CD4-positive, alpha-beta T cell treated with Interferon gamma for 1 hour (primary cell): ENCODE results near the gene SLC13A2.
"Not testable (repeated sequence)": the region's sequence is repeated elsewhere in the genome, so short reads cannot be mapped to it uniquely, and the experiment has no call there.

Experiments
- DNase-seq: peaks from one replicate; pipeline ENCODE4 v3.0.0-alpha.2; 2020

SLC13A2 gene

DNA sequence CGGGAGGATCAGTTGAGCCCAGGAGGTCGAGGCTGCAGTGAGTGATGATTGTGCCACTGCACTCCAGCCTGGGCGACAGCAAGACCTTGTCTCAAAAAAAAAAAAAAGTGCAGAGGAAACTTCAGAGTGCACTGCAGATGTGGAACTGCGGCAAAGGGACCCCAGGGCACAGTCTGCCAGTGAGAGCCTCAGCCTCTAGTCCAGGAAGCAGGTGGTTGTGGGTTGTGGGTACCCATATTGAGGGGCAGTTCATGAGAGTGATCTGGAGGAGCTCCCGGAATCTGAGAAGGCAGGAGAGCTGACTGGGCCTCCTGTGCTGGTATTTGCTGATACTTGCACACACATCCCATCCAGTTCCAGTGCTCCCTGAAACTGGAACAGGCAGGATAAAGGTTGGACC, 45.8 kb downstream of the SLC13A2 start:
- no peak for DNase-seq

- no peak for DNase-seq
Observed at GRCh38 chr17:28520687-28521086, 47.2 kb downstream of the SLC13A2 start.

- DNase-seq, result no peak
Observed at GRCh38 chr17:28521311-28522085, 48.1 kb downstream of the SLC13A2 start.

DNA sequence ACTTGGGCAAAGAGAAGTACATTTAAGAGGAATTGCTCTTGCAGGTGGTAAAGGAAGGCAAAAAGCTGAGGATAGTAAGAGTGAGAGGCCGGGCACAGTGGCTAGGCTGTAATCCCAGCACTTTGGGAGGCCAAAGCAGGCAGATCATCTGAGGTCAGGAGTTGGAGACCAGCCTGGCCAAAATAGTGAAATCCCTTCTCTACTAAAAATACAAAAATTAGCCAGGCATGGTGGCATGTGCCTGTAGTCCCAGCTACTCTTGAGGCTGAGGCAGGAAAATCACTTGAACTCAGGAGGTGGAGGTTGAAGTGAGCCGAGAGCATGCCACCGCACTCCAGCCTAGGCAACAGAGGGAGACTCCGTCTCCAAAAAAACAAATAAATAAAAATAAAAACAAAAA, 48.8 kb downstream of the SLC13A2 start:
- not testable (repeated sequence) for DNase-seq

DNA sequence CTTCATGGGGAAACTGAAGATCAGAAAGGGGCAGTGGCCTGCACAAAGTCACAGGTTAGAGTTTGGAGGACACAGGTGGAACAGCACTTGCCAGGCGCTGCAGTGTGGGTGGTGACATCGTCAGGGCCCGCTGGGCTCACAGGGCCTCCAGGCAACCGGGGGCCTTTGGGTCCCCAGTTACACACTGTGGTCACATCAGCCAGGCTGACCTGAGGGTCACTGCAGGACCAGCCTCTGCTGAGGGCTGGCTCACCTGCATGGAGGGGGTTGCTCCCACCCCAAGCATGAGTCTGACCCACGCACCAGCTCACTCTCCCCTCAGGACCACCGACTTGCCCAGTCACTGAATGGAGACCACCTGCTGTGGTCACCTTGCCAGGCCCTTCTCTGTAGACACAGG, 49.7 kb downstream of the SLC13A2 start:
- no peak for DNase-seq

DNA sequence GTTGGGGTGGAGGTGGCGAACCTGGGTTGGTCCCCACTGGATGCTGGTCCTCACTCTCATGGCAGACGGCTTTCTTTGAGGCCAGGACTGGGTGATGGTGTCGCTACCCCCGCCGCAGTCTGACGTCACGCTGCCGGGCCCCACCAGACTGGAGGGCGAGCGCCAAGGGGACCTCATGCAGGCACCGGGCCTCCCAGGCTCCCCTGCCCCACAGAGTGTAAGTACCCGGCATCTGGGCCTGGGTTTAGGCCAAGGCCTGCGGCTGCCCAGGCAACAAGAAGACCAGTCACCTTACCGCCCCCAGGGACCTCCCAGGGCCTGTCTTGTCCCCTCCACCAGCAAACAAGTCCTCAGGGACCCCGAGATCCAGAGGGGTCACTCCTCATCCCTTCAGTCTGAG, 50.4 kb downstream of the SLC13A2 start:
- no peak for DNase-seq

DNA sequence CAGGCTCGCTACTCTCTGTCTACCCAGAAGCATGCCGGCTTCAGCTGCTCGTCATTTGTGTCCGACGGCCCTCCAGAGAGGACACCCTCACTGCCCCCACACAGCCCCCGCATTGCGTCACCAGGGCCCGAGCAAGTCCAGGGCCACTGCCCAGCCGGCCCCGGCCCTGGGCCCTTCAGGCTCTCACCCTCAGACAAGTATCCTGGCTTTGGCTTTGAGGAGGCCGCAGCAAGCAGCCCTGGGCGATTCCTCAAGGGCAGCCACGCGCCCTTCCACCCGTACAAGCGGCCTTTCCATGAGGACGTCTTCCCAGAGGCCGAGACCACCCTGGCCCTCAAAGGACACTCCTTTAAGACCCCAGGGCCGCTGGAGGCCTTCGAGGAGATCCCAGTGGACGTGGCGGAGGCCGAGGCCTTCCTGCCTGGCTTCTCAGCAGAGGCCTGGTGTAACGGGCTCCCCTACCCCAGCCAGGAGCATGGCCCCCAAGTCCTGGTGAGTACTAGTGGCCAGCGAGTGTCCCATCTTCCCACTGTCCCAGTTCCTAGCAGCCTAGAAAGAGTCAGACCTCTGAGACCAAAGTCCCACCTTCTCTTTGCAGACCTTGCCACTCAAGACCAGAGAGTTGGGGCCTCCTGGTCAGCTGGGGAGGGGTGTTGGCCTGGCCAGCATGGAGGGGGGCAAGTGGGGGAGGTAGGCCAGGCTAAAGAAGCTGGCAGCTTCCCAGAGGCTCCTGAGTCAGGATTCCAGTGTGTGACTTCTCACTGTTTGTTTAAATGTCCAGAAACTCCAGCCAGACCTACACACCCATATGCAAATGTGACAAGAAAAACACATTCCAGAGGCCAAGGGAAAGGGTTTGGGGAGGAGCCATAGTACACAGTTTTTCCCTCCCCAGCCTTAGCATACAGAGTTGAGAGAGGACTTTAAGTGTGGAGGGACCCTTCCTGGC, 51.3 kb downstream of the SLC13A2 start:
- no peak for DNase-seq

GRCh38 chr17:28526381-28526780, 52.9 kb downstream of the SLC13A2 start:
- DNase-seq, result no peak

DNA sequence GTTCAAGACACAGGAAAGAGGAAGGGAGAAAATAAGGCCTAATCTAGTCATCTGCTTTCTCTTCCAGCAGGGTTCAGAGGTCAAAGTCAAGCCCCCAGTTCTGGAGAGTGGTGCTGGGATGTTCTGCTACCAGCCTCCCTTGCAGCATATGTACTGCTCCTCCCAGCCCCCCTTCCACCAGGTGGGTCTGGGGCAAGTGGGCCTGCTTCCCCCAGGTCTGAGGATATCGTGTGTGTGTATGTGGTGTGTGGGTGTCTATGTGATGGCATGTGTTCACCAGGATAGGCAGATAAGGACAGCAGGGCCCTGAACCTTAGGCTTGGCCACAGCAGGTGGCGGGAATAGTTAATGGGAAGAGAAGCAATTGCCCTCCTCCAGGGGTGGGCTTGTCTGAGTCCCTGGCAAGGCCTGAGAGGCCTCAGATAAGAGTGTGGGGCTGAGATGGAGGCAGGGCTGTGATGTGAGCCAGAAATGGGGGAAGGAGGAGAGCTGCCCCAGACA, 53.8 kb downstream of the SLC13A2 start:
- no peak for DNase-seq

- no peak for DNase-seq
Observed at GRCh38 chr17:28527859-28528258, 54.4 kb downstream of the SLC13A2 start.

DNA sequence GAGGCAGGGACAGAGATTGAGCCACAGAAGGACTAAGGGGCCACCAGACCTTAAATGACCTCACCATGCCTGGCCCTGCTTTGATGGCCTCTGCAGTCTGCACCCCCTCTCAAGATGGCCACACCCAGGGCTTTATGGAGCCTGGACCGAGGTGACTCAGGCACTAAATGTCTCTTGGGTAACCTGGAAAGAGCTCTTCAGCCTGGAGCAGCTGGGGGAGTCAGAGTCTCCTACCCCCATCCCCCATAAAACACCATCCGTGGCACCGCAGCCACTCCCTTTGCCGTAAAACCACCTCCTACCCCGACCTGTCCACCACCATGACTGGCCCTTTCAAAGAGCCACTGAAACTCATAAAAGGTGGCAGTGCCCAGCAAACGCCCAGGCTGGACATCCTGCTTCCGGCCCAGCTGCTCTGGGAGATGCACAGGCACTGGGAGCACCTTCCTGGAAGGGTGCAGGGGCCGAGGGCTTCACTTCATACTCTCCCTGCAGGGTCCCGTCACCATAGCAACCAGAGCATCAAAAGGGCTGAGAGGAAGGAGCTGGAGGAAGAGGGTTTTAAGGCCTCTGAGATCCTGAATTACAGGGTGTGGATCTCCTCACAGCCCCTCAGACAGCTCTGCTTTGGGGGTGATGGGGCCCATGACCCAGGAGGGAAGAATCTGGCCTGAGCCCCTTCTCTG, 55.0 kb downstream of the SLC13A2 start:
- no peak for DNase-seq

GRCh38 chr17:28529013-28529400, 55.6 kb downstream of the SLC13A2 start:
- no peak for DNase-seq

DNA sequence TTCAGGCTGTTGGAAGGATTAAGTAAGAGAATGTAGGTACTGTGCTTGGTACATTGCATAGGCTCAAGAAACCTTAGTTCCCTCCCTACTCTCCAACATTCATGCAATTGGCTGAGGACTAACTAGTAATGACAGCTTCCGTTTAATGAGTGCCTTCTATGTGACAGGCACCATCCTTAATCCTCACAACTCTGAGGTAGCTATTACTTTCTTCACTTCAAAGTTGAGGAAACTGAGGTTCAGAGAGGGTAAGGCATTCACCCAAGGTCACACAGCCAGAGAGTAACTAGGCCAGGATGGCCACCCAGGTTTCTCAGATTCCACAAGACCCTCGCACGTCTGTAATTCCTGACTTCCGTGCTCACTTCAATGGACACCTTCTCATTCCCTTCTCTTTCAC, 56.8 kb downstream of the SLC13A2 start:
- no peak for DNase-seq

GRCh38 chr17:28530926-28531325, 57.5 kb downstream of the SLC13A2 start:
- DNase-seq, result no peak

DNA sequence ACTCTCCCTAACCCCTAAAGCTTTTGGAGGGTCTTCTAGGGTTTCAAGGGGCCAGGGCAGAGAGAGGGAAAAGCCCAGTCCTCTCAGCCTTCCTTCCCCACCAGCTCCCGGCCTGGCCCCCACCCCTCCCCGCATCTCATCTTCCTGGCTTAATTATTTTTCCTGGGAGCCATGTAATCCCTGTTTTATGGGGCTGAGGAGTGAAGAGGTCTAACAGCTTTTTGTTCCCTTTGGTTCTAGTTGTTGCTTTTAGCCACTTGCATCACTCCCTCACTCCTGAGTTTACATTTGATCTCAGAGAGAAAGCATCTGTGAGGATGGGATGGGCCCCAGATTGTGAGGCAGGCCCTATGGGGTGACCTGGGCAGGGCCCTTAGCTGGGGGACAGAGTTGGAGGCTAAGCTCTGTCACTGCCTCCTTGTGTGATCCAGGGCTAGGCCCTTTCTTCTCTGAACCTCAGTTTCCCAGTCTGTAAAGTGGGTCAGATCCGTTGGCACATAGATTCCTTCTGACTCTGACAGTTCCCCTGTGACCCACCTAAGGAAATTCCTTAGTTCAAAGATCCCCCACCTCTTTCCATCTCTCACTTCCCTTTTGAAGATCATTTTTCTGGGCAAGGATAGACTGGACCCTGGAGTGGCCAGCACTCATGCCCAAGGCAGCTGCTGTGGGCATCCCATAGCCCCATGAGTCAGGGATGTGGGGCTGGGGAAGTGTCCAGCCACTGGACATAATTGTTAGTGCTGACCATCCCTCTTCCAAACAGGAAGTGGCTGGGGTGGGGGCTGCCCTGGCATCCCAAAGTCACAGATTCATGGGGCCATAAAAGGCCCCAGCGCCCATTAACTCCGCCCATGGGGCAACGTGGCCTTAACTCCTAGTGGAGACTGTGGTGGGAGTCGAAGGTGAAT, 58.9 kb downstream of the SLC13A2 start:
- DNase-seq, result no peak

DNA sequence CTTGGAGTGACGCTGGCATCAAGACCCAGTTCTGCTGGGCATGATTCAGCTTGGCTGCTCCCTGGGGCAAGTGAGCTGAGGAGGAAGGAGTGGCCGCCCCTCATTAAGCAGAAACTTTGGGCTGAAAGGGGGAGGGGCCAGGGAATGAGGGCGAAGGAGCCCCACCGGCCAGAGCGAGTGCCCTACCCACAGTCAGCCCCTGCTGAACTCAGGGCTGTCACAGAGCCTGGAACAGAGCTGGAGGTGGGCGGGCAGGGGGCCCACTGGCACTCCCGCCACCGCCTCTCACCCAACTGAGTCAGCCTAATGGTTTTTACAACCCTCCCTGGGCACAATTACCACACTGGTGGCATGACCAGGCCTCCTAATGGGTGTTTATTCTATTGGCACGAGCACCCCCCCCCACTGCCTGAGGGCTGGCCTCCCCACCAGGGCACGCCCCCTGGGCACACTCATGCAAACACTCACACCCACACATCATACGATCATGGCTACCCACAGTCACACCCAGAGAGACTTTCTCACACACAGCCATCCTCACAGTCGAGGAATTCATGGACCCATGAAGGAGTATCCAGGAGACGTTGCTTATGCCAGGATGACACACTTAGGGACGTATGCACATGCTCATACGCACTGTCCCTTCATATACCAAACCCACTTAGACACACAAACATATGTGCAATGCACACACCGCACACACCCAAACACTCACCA, 59.8 kb downstream of the SLC13A2 start:
- DNase-seq, result no peak

- DNase-seq, result no peak
Observed at GRCh38 chr17:28534740-28535375, 61.4 kb downstream of the SLC13A2 start.

DNA sequence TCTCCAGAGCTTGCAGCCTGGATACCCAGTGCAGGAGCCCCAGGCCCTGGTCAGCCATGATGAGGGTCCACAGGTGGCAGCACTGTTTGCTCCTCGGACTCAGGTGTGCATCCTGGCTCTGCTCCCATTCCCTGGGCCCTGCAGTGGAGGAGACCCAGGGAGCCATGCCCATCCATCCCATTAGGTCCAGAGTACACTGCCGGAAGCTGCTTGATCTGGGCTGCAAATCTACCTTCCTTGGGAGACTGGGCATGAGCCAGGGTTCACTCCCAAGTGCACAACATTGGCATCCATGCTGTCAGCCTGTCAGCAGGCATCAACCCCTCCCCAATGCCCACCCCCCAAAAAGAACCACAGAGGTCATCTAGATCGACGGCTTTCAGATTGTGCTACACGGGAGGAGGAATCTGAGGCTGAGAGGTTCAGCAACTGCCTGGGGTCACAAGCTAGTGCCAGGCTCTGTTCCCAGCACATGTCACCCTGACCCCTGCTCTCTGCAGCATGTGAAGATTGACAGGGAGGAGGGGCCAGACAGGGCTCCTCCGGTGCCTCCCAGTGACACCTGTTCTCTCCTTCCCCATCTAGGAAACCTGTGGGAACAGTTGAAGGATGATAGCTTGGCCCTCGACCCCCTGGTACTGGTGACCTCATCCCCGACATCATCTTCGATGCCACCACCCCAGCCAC, 63.2 kb downstream of the SLC13A2 start:
- DNase-seq, result no peak

GRCh38 chr17:28537219-28537610, 63.8 kb downstream of the SLC13A2 start:
- no peak for DNase-seq

DNA sequence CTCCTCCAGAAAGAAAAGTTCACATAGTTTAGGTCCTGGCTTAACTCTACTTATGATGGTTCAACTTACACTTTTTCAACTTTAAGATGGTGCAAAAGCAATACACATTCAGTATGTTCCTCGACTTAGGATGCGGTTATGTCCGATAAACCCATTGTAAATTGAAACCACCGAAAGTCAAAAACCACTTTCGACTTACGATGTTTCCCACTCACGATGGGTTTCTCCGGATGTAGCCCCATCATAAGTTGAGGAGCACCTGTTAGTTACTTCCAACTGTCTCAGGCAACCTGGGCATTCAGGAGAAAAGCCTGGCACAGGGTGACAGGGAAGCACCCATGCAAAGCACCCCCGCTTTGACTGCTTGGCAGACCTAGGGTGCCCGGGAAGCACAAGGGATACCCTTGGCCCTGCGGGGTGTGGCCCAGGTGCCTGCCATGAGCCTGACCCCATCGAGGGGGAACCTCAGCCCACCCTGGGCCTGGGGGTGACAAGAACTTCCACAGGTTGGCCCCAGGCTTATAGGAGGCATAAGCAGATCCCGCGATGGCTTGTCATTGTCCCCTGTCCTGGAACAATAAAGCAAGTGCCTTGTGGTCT, 65.0 kb downstream of the SLC13A2 start:
- DNase-seq, result no peak
